Measurements from ENCODE around the gene AP1S1. TPM values are rescaled to one million over a fixed set of nuclear protein-coding genes. Genes with fewer than 3 reads are reported as not detected.
A peak's percentile ranks its signal among the peaks of the same experiment; 100 is the strongest.

AP1S1 gene
- total and polyA plus RNA-seq, 2 of the 13 experiments (the other 11 are each of a cell fraction or from before 2014, with no cell fraction given) = 57.5 to 68.1 TPM

- TF ChIP-seq MAX (IDR thresholded peaks at IDR 0.05) (peak; percentile 12; the same call in 1 of the 2 replicates), ZNF253 (CRISPR knock-in tag; IDR thresholded peaks at IDR 0.05; ENCODE audit: borderline replicate concordance) (no peak), ATF7 (IDR thresholded peaks at IDR 0.05) (no peak), ATF7 (CRISPR knock-in tag; IDR thresholded peaks at IDR 0.05) (no peak), GTF3A (CRISPR knock-in tag; conservative IDR thresholded peaks at IDR 0.05) (no peak), KLF15 (CRISPR knock-in tag; IDR thresholded peaks at IDR 0.05; ENCODE audit: borderline replicate concordance) (no peak; the same call in 1 of the 2 replicates), ZNF768 (CRISPR knock-in tag; IDR thresholded peaks at IDR 0.05) (no peak), SRF (IDR thresholded peaks at IDR 0.05; ENCODE audit: low read depth, low read length) (no peak), TCF7L2 (IDR thresholded peaks at IDR 0.05; ENCODE audit: low read depth, low read length) (no peak), RXRB (CRISPR knock-in tag; IDR thresholded peaks at IDR 0.05; ENCODE audit: borderline replicate concordance) (no peak; the same call in 1 of the 2 replicates), HOXA5 (CRISPR knock-in tag; IDR thresholded peaks at IDR 0.05) (no peak), ZBTB4 (CRISPR knock-in tag; IDR thresholded peaks at IDR 0.05; ENCODE audit: borderline replicate concordance) (no peak), DNMT3B (CRISPR knock-in tag; conservative IDR thresholded peaks at IDR 0.05) (no peak), ZNF260 (CRISPR knock-in tag; IDR thresholded peaks at IDR 0.05; ENCODE audit: borderline replicate concordance, low read depth) (no peak), ZKSCAN5 (CRISPR knock-in tag; IDR thresholded peaks at IDR 0.05) (no peak), ZNF337 (CRISPR knock-in tag; IDR thresholded peaks at IDR 0.05; ENCODE audit: borderline replicate concordance, low read depth) (no peak), ZC3H4 (CRISPR knock-in tag; IDR thresholded peaks at IDR 0.05; ENCODE audit: borderline replicate concordance) (peak; percentile 78; the same call in 1 of the 2 replicates), ZNF878 (CRISPR knock-in tag; IDR thresholded peaks at IDR 0.05) (no peak), ZSCAN31 (CRISPR knock-in tag; IDR thresholded peaks at IDR 0.05; ENCODE audit: low read depth) (no peak; the same call in 1 of the 2 replicates), ZNF563 (CRISPR knock-in tag; IDR thresholded peaks at IDR 0.05) (no peak), SMAD3 (CRISPR knock-in tag; IDR thresholded peaks at IDR 0.05) (no peak), ZBTB2 (CRISPR knock-in tag; IDR thresholded peaks at IDR 0.05; ENCODE audit: low read depth) (no peak), ZNF780A (CRISPR knock-in tag; IDR thresholded peaks at IDR 0.05) (no peak), ZNF230 (CRISPR knock-in tag; IDR thresholded peaks at IDR 0.05) (no peak), PLRG1 (conservative IDR thresholded peaks at IDR 0.05) (no peak), ZNF562 (CRISPR knock-in tag; IDR thresholded peaks at IDR 0.05; ENCODE audit: borderline replicate concordance) (no peak)
These were observed 31.2 kb upstream of the AP1S1 start (continued) for GRCh38 chr7:101122933-101123702.

All from HepG2 (cell line).